Upper lobe of left lung (tissue), 4 donors: Measurements from ENCODE around the gene RNF150.

Experiments used
- CTCF ChIP-seq, 6 experiments: fragments of 450-650 bp in 4 of 6; fragments of 200-600 bp in 2 of 6; sonication (generic) in 2 of 6; IDR thresholded peaks; one replicate each; pipeline ENCODE4 v1.5.1; 2016 to 2019; ENCODE audit warnings: antibody characterized with exemption in 6 of 6
- EP300 ChIP-seq, 4 donors: sonication (generic); formaldehyde crosslinking; IDR thresholded peaks; one replicate each; pipeline ENCODE4 v1.5.1; 2017; ENCODE audit warnings: antibody characterized with exemption in 4 of 4, control low read depth in 2 of 4
- POLR2A ChIP-seq, 4 donors: fragments of 450-650 bp; IDR thresholded peaks; one replicate each; pipeline ENCODE4 v1.5.1; 2016 to 2017; ENCODE audit warnings: antibody characterized with exemption in 4 of 4, mild to moderate bottlenecking in 2 of 4
- POLR2AphosphoS5 ChIP-seq, 2 donors: sonication (generic); formaldehyde crosslinking; IDR thresholded peaks; one replicate each; pipeline ENCODE4 v1.5.1; 2017; ENCODE audit warnings: antibody characterized with exemption in 2 of 2

GRCh38 chr4:140930557-140930956 is 202.7 kb downstream of the RNF150 start:
- TF ChIP-seq CTCF (IDR thresholded peaks at IDR 0.05), result no peak
- TF ChIP-seq POLR2AphosphoS5 (IDR thresholded peaks at IDR 0.05), result no peak
- TF ChIP-seq POLR2A (IDR thresholded peaks at IDR 0.05), result no peak
- no peak for TF ChIP-seq EP300 (IDR thresholded peaks at IDR 0.05)
